ENCODE data around the gene LRRTM4. TPM values are rescaled to one million over a fixed set of nuclear protein-coding genes. Genes with fewer than 3 reads are reported as not detected.

LRRTM4 gene
- total and polyA plus RNA-seq, 2 of the 13 experiments (the other 11 are each of a cell fraction or from before 2014, with no cell fraction given): 1.2 TPM

GRCh38 chr2:76749858-76750257 lies 772.3 kb downstream of the LRRTM4 start:
- BruUV-seq (replicated peaks): no TSS peak

More at GRCh38 chr2:76749858-76750257, 772.3 kb downstream of the LRRTM4 start:
- H3K9me3 ChIP-seq (ENCODE audit: low read length): no peaks in the 10 kb centered on the region
- CTCF ChIA-PET (ENCODE audit: low intra/inter-chr PET ratio, low total read pairs): no interaction called here
- TF ChIP-seq ARID5B (CRISPR knock-in tag; IDR thresholded peaks at IDR 0.05): no peak
- no peak for TF ChIP-seq GPBP1L1 (CRISPR knock-in tag; IDR thresholded peaks at IDR 0.05)
- no peak for TF ChIP-seq FOSL2 (CRISPR knock-in tag; IDR thresholded peaks at IDR 0.05)
- TF ChIP-seq HMG20B (CRISPR knock-in tag; conservative IDR thresholded peaks at IDR 0.05): no peak
- no peak for TF ChIP-seq ZNF12 (CRISPR knock-in tag; IDR thresholded peaks at IDR 0.05)
- TF ChIP-seq PLSCR1 (CRISPR knock-in tag; IDR thresholded peaks at IDR 0.05; ENCODE audit: borderline replicate concordance): no peak
- no peak for TF ChIP-seq ZNF317 (CRISPR knock-in tag; IDR thresholded peaks at IDR 0.05)
- TF ChIP-seq ZNF296 (CRISPR knock-in tag; conservative IDR thresholded peaks at IDR 0.05): no peak
- no peak for TF ChIP-seq ZNF510 (CRISPR knock-in tag; IDR thresholded peaks at IDR 0.05; ENCODE audit: low read depth)
- TF ChIP-seq EEA1 (CRISPR knock-in tag; IDR thresholded peaks at IDR 0.05; ENCODE audit: borderline replicate concordance): no peak
- no peak for TF ChIP-seq ZNF891 (CRISPR knock-in tag; IDR thresholded peaks at IDR 0.05)
- TF ChIP-seq TARDBP (CRISPR knock-in tag; IDR thresholded peaks at IDR 0.05): no peak
- no peak for TF ChIP-seq BATF2 (CRISPR knock-in tag; IDR thresholded peaks at IDR 0.05)
- no peak for TF ChIP-seq SATB2 (CRISPR knock-in tag; IDR thresholded peaks at IDR 0.05)
- no peak for TF ChIP-seq KDM1A (CRISPR knock-in tag; IDR thresholded peaks at IDR 0.05)
- ATAC-seq: no peak
- H3K4me2 ChIP-seq (ENCODE audit: low read depth, low read length): no peak overlapping the region
- H3K27ac ChIP-seq (ENCODE audit: extremely low read length, insufficient read depth, low read length): no peak overlapping the region
- H3K36me3 ChIP-seq (replicated peaks in 1 of 2; ENCODE audit: control insufficient read depth in 1 of 2, insufficient read depth in 2 of 2, low read length in 2 of 2): no peaks in the 10 kb centered on the region
- intact Hi-C loops (cut with micrococcal nuclease; ENCODE audit: unreplicated experiment): no loop called here
- in situ Hi-C loops (cut with HindIII; ENCODE audit: extremely low pct_ligation_motif_present, low pct_unique_long_range_greater_than_20kb): no loop called here
- DNase-seq (ENCODE audit: low spot score): no peak
- FAIRE-seq: no peak
- H3K27me3 ChIP-seq (ENCODE audit: control insufficient read depth in 1 of 2, insufficient read depth in 2 of 2, low read length in 2 of 2): no peaks in the 10 kb centered on the region
- no peaks in the 10 kb centered on the region for H3K79me2 ChIP-seq (ENCODE audit: insufficient read depth, low read length)
- no peak overlapping the region for H3K9ac ChIP-seq (ENCODE audit: insufficient read depth, low read depth, low read length)
- POLR2A ChIA-PET: no interaction called here
- H2AFZ ChIP-seq (ENCODE audit: low read length): no peak overlapping the region
- H3K4me1 ChIP-seq (ENCODE audit: insufficient read depth, low read length): no peaks in the 10 kb centered on the region
- no peaks in the 10 kb centered on the region for H4K20me1 ChIP-seq (ENCODE audit: insufficient read depth, low read length)
- no peak overlapping the region for H3K4me3 ChIP-seq (replicated peaks in 1 of 3; ENCODE audit: insufficient read depth in 1 of 3, low read depth in 2 of 3, low read length in 3 of 3)
